Measurements from ENCODE around the gene S1PR3.
A peak's percentile ranks its signal among the peaks of the same experiment; 100 is the strongest.
"Not testable (repeated sequence)": the region's sequence is repeated elsewhere in the genome, so short reads cannot be mapped to it uniquely, and the experiment has no call there.

S1PR3 gene

GRCh38 chr9:88991066-88992034, at the start of gene S1PR3:
TSS of gene S1PR3 (plus strand) at chr9:88991468. CDS start at chr9:89001201, 9,733 bp downstream.
- DNase-seq (ENCODE audit: low read depth in 2 of 2) = no peak

- DNase-seq (ENCODE audit: low read depth in 2 of 2) = not testable (repeated sequence)
Measured at GRCh38 chr9:88941586-88941985, 49.7 kb upstream of the S1PR3 start.

- DNase-seq (ENCODE audit: low read depth in 2 of 2) = no peak
Measured at GRCh38 chr9:88942411-88942810, 48.9 kb upstream of the S1PR3 start.

- DNase-seq (ENCODE audit: low read depth in 2 of 2) = no peak
Measured at GRCh38 chr9:88945636-88946333, 45.5 kb upstream of the S1PR3 start.

GRCh38 chr9:88947581-88948573, 43.4 kb upstream of the S1PR3 start:
- no peak for DNase-seq (ENCODE audit: low read depth in 2 of 2)

GRCh38 chr9:88949425-88949824, 41.8 kb upstream of the S1PR3 start:
- peak; percentile 49 to 50 for DNase-seq (ENCODE audit: low read depth in 2 of 2)

- DNase-seq (ENCODE audit: low read depth in 2 of 2) = no peak
Measured at GRCh38 chr9:88949961-88950340, 41.3 kb upstream of the S1PR3 start.

GRCh38 chr9:88950341-88951154, 40.7 kb upstream of the S1PR3 start:
- peak; percentile 39 to 49 for DNase-seq (ENCODE audit: low read depth in 2 of 2)

GRCh38 chr9:88951155-88951542, 40.1 kb upstream of the S1PR3 start:
- DNase-seq (ENCODE audit: low read depth in 2 of 2) = no peak

GRCh38 chr9:88952086-88952615, 39.1 kb upstream of the S1PR3 start:
- DNase-seq (ENCODE audit: low read depth in 2 of 2) = no peak

- DNase-seq (ENCODE audit: low read depth in 2 of 2) = no peak
Measured at GRCh38 chr9:88952976-88953375, 38.3 kb upstream of the S1PR3 start.

- DNase-seq (ENCODE audit: low read depth in 2 of 2) = no peak
Measured at GRCh38 chr9:88953381-88954029, 37.8 kb upstream of the S1PR3 start.

GRCh38 chr9:88954066-88954465, 37.2 kb upstream of the S1PR3 start:
- peak in 1 of 2 experiments; percentile 40 for DNase-seq (ENCODE audit: low read depth in 2 of 2)

- no peak for DNase-seq (ENCODE audit: low read depth in 2 of 2)
Measured at GRCh38 chr9:88957526-88957925, 33.7 kb upstream of the S1PR3 start.

GRCh38 chr9:88959727-88960469, 31.4 kb upstream of the S1PR3 start:
- DNase-seq (ENCODE audit: low read depth in 2 of 2) = no peak

GRCh38 chr9:88960632-88961031, 30.6 kb upstream of the S1PR3 start:
- no peak for DNase-seq (ENCODE audit: low read depth in 2 of 2)

- no peak for DNase-seq (ENCODE audit: low read depth in 2 of 2)
Measured at GRCh38 chr9:88965473-88965872, 25.8 kb upstream of the S1PR3 start.

- no peak for DNase-seq (ENCODE audit: low read depth in 2 of 2)
Measured at GRCh38 chr9:88966894-88967676, 24.2 kb upstream of the S1PR3 start.
